ELR (cell line): ENCODE measurements around the gene SEMA3A.
"Not testable (repeated sequence)": the region's sequence is repeated elsewhere in the genome, so short reads cannot be mapped to it uniquely, and the experiment has no call there.

ENCODE experiments used
- DNase-seq: peaks from one replicate; pipeline ENCODE4 v3.0.0-alpha.2; 2015; ENCODE audit warnings: low read depth

The SEMA3A gene

DNA sequence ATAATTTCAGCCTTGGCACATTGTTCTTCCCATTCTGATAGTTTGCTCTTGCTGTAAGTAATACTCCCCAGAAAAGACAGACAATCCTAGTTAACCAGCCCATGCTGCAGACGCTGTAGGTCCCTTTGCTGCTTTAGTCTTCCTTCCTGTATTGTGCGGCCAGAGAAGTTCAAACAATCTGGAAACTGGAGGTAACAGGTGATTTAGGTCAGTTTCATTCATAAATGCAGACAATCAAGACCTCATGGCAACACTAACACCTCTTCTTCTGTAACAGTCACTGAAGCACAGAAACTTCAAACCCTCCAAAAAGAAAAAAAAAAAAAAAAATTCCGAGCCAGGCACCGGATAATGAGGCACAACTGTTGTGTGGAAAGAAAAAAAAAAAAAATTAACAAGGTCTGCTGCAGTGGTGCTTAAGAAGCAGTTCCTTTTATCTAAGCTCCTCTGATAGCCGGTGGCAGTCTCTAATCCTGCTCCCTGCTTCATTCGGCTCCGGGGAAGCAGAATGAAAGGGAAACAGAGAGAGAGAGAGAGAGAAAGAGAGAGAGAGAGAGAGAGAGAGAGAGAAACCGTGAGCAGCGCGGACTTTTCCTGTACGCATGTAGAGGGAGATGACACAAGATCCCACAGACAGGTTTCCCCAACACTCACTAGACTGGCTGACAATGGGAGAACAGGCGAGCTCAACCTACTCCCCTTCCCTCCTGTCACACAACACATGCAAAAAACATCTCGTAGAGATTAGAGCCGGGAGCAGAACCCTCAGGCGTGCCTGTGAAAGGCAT lies at the start of gene SEMA3A:
TSS of gene SEMA3A (minus strand) at position 306 of the 788 bp plus-strand sequence. CDS start at position 103, 203 bp downstream.
- peak; percentile 90 for DNase-seq

GRCh38 chr7:84243037-84243436 lies 48.4 kb upstream of the SEMA3A start:
- DNase-seq: not testable (repeated sequence)

DNA sequence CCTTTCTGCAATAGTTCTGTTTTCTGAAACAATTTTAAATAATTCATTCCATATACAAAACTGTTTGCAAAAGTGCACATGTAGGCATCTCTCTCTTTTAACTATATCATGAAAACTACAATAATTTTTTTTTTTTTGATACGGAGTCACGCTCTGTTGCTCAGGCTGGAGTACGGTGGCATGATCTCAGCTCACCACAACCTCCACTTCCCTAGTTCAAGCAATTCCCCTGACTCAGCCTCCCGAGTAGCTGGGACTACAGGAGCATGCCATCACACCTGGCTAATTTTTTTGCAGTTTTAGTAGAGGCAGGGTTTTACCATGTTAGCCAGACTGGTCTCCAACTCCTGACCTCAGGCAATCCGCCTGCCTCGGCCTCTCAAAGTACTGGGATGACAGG lies 44.0 kb upstream of the SEMA3A start:
- DNase-seq: no peak

DNA sequence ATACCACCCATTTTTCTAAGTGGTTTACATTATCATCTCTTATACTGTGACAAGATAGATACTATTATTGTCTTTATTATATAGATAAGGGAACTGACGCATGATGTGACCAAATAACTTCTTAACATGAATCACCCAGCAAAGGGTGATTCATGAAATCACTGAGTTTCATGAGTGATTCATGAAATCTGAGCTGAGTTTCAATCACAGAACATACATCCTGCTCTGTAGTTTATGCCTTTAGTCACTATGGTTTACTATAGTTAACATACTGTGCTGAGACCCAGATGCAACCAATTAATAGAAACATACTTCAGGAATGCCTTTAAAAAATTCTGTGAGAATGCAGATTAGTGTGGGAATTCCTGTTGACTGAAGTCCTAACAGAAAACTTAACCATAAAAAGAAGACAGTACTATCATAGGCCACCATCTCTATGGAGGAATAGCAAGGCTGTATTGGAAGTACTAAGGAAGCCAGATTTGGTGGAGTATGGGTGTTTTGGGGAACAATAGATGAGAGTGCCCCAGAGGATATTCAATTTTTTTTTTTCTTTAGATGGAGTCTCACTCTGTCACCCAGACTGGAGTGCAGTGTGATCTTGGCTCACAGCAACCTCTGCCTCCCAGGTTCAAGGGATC lies 43.1 kb upstream of the SEMA3A start:
- DNase-seq: peak; percentile 96

DNA sequence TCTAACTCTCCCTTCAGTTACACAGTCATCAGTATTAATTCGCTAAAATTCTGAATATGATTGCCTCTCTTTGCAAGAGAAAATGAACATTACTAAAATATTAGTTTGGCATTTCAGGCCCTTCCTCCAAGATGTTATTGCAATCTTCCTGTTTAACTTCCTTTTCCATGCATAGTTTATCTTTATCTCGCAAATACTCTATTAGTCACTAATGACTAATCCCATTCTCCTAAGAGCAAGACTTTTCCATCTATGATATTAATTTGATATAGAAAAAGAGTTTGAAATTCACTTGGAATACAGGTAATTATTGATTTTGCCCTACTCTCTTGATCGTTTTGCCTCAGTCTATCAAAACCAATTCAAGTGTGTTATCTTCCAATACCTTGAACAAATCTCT lies 41.8 kb upstream of the SEMA3A start:
- DNase-seq: peak; percentile 87

DNA sequence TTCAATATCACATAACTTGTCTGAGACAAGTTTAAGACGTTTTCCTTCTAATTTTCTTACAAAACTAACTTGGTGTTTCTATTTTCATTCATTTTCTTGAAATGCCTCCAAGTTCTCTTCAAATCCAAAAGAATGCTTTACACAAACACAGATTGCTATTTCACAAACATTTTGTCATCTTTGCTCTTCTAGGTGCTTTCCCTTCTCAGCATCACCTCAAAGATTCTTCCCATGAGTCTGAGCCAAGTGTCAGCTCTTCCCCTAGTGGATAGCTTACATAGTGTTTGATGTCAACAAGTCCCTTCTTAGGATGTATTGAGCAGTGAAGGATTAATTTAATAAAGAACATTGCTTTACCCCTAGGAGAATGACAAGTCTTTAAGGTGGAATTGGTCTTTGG lies 38.1 kb upstream of the SEMA3A start:
- peak; percentile 59 for DNase-seq

GRCh38 chr7:84231157-84231556 lies 36.6 kb upstream of the SEMA3A start:
- peak; percentile 58 for DNase-seq

DNA sequence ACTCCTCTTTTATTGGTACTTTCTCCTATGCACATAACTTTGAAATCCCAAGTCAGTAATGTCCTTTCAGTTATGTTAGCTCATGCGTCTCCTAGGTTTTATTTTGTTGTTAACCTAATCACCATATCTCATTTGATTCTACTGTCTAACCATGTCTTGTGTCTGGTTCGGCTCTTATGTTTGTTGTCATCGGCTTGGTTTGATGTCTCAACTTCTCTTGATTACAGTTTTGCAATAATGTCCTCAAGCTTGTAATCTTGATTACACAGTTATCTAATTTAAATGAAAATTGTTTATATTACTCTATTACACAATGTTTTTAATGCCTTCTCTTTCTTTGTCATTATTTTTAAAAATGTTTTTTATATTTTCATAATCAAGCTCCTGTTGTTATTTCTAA lies 35.9 kb upstream of the SEMA3A start:
- no peak for DNase-seq

DNA sequence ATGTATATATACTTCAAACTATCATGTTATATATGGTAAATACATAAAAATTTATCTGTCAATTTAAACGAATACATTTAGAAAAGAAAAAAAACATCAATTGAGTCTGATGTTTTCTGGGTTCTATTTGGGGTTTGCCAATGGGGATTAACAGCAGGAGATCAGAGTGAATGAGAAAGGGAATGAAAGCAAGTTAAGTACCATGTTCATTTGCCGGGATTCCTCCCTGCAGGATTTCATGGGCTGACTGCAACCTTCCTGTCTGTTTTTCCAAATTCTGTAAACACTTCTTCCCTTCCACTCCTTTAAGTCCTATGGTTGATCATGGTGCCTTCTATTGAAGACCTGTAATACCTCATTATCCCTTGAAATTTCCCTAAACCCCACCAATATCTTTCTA lies 33.9 kb upstream of the SEMA3A start:
- no peak for DNase-seq

GRCh38 chr7:84226759-84227158 lies 32.2 kb upstream of the SEMA3A start:
- no peak for DNase-seq

GRCh38 chr7:84224505-84224904 lies 29.9 kb upstream of the SEMA3A start:
- DNase-seq: no peak

- DNase-seq: peak; percentile 82
Observed at GRCh38 chr7:84219310-84219709, 24.7 kb upstream of the SEMA3A start.

GRCh38 chr7:84218681-84219080 lies 24.1 kb upstream of the SEMA3A start:
- DNase-seq: peak; percentile 81

GRCh38 chr7:84216472-84216871 lies 21.9 kb upstream of the SEMA3A start:
- DNase-seq: peak; percentile 61

DNA sequence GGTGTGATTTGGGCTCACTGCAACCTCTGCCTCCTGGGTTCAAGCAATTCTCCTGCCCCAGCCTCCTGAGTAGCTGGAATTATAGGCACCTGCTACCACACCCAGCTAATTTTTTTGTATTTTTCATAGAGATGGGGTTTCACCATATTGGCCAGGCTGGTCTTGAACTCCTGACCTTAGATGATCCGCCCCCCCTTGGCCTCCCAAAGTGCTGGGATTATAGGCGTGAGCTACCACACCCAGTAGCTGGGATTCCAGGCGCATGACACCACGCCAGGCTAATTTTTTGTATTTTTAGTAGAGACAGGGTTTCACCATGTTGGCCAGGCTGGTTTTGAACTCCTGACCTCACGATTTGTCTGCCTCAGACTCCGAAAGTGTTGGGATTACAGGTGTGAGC lies 20.2 kb upstream of the SEMA3A start:
- not testable (repeated sequence) for DNase-seq

DNA sequence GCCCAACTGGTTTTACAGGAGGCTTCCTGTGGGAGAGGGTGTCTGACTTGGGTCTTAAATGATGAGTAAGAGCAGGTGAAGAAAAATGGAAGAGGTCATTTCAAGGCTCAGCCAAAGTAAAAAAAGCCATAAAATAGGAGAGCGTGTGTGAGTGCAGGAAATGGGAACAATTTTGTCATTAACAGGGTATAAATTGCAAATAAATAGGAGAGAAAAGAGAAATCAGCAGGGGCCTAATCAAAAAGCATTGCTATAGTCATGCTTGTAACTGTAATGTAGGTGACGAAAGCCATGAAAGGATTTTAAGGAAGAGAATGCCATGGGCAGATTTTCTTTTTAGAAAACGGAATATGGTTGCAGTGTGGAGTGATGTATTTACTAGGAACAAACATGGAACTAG lies 15.7 kb upstream of the SEMA3A start:
- no peak for DNase-seq

- DNase-seq: no peak
Observed at GRCh38 chr7:84209006-84209405, 14.4 kb upstream of the SEMA3A start.

DNA sequence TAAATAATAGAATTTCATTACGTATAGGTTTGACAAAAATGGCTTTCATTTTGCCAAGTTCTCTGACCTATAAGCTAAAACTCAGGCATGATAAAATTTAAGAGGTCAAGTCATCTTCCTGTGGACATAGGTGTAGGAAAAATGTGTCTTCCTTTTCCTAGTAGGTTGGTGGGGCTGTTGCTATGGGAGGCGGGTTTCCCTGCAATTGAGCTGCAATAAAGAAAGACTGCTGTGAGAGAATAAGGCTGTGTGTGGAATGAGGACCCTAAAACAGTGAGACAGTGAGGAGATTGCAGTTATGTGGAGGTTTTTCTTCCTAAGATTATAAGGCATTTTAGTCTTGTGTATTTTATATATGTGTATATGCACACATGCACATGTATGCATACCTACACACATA lies 13.0 kb upstream of the SEMA3A start:
- DNase-seq: no peak

DNA sequence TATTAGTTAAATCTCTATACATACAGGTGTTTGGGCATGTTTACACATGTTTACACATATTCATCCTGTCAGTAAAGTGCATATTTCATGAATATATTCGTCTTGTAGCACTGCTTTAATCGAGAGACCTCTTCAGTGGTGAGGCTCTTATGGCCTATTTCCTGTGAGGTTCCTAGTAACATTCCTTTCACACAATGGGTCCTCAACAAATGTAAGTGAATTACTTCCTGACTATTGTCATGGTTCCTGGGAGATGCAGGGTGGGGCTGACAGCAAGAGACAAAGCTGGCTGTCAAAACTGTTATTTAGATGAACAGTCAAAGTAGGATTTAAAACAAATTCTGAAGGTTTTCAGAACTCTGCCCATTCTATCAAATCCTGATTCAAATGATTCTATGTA lies 12.4 kb upstream of the SEMA3A start:
- DNase-seq: no peak

DNA sequence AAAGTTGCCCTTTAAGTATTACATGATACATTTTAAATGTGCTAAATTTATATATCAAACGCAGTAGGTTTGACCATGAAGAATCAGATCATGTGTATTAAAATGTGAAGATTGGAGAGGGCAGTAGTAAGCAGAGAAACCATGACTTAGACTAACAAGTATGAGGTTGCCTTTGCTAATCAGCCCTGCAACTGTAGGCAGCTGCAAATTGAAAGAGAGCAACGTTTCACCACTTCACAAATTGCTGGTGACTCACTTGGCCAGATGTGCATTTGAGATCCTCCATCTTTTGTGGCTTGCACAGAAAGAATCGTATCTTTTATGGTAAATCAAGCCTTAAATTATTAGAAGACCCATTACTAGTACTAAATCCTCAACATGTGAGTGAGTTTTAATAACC lies 10.1 kb upstream of the SEMA3A start:
- DNase-seq: peak; percentile 40

DNA sequence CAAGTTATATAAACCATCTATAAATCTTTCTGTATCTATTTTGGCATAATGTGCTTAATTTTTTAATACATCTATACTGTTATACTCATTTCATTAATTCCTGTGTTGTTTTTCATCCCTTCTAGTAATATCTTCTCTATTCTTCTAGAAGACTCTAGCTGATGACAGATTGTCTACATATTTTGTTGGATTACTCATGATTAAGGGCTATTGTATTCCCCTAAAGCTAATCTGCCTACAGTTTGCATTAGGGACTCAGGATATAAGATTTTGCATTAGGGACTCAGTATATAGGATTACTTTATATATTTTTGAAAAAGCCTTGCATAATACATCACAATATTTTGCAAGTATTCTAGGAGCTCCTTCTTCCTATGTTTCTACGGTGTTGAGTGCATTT lies 8.3 kb upstream of the SEMA3A start:
- peak; percentile 55 for DNase-seq

GRCh38 chr7:84200859-84201258 lies 6.3 kb upstream of the SEMA3A start:
- peak; percentile 83 for DNase-seq

DNA sequence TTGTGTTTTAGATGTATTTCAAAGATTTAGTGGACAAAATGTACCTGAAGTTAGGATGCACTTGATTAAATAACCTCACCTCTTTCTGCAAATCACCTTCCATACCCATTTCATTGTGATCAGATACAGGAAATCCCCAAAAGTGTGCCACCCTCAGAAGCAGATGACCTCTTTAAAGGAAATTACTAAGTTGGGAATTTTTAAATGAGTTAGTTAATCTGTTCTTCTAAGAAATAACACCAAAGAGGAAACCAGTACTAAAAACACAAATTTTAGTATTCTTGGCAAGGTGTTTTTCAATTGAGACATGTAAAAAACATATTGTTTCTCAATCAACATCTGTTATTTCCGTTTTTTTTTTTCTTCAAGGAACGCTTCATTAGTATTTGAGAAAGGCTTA lies 4.6 kb upstream of the SEMA3A start:
- DNase-seq: no peak

DNA sequence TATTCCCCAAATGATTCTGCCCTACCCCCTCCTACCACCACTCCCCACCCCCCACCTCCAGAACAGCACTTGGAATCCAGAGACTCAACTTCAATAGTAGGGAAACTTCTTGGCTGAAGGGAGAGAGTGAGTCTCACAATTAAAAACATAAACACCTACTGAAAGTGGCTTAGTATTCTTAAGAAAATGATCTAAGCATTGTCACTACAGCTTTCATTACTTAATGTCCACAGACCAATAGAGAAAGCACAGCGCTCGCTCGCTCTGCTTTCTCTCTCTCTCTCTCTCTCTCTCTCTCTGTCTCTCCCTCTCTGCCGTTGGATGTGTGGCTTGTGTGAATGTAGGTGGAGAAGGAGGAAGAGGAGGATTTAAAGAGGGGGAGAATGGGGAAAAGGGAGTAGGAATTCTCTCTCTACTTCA lies 1.5 kb upstream of the SEMA3A start:
- DNase-seq: peak; percentile 71
